H54 (cell line): ENCODE data around the gene LRRD1.
"Not testable (repeated sequence)": the region's sequence is repeated elsewhere in the genome, so short reads cannot be mapped to it uniquely, and the experiment has no call there.

Experiments used
- DNase-seq: peaks from one replicate; pipeline ENCODE4 v3.0.0; 2011; ENCODE audit warnings: low spot score, mixed read lengths; ENCODE audit not compliant: insufficient read length
- FAIRE-seq: peaks from 3 replicates; lab custom pipeline; 2011; peaks lifted over from hg19 to GRCh38; lab: Jason Lieb, UNC
- POLR2A ChIP-seq: IDR thresholded peaks from 2 replicates; pipeline ENCODE4 v1.6.1; 2011; ENCODE audit warnings: low read depth, mild to moderate bottlenecking, low read length

The LRRD1 gene

DNA sequence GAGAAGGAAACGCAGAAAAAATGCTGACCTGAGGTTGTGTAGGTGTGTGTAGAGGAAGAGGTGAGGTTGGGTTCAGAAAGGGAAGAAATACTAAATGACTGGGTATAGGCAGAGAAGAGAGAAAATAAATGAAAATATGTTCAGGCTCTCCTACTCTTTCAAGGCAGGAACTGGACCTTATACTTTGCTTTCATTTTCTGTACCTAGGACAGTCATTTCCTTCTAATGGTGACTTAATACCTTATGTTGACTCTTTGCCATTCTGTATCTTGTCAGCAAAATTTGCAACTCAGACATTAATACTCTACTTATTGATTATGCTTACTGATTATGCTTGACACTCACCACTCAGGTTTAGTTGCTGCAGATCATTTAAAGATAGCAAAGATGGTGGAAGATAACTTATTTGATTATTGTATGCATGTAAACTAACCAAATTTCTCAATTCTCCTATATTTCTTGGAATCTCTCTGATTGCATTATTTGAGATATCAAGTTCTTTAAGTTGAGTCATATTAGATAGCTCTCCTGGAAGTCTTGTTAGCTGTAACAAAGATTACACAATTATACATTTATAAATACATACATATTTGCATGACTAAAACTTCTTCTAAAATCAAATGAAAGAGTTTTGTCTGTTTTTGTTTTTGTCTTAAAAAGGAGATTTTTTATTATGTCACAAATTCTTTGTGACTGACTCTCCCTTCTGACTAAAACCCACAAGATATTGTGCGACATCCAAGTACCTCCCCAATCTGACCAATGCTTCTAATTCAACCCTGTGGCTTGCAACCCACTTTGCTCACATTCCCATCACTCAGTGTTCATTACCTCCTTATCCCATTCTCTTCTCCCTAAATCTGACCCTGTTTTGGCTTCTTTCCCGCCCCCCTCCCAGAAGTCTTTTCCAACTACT lies 20.0 kb downstream of the LRRD1 start:
- TF ChIP-seq POLR2A = no peak
- FAIRE-seq (peak; percentile 94), DNase-seq (peak; percentile 52)

- no peak for TF ChIP-seq POLR2A
- DNase-seq = no peak
- no peak for FAIRE-seq
These were observed 22.0 kb downstream of the LRRD1 start for GRCh38 chr7:92156990-92157389.

GRCh38 chr7:92155108-92155739 lies 23.7 kb downstream of the LRRD1 start:
- FAIRE-seq (no peak), DNase-seq (no peak)
- TF ChIP-seq POLR2A = no peak

DNA sequence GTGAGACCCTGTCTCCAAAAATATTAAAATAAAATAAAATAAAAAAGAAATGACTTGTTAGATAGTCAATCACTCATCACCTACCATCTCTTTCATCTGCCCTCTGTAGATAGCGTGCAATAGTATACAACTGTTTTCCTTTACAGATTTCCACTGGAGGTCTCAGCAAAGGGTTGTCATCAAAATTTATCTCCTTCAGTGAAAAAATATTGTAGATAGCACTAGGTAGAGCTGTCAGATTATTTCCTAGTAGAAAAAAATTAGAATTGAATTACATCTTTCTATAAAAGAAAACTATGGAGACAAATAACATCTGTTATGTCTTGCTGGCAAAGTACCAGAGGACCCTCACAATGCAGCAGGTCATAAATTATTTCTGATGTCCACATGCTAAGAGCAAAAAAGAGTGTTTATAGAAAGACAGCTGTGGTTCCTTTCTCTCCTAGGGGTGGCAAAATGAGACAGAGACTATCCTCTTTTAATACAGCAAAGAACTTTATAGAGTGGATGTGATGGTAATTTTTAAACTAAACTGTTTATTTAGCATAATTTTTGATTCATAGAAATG lies 28.4 kb downstream of the LRRD1 start:
- TF ChIP-seq POLR2A = no peak
- DNase-seq (no peak), FAIRE-seq (no peak)

DNA sequence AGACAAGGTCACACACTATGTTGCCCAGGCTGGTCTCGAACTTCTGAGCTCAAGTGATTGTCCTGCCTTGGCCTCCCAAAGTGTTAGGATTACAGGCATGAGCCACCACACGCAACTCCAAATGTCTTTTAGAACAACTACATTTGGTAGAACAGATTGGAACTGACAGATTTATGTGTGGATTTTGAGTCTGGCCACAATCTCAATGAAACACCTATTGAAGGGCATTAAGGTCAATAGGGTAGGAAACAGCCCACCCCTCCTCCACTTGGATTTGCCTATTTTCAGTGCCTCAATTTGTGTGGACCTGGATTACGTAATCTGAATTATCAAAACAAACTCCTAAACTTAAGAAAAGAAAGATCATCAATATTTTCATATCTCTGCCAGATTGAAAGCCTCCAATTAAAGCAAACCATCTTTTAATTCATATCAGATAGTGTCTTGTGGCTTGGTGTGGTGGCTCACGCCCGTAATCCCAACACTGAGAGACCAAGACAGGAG lies 29.2 kb downstream of the LRRD1 start:
- DNase-seq (no peak), FAIRE-seq (no peak)
- TF ChIP-seq POLR2A = no peak

DNA sequence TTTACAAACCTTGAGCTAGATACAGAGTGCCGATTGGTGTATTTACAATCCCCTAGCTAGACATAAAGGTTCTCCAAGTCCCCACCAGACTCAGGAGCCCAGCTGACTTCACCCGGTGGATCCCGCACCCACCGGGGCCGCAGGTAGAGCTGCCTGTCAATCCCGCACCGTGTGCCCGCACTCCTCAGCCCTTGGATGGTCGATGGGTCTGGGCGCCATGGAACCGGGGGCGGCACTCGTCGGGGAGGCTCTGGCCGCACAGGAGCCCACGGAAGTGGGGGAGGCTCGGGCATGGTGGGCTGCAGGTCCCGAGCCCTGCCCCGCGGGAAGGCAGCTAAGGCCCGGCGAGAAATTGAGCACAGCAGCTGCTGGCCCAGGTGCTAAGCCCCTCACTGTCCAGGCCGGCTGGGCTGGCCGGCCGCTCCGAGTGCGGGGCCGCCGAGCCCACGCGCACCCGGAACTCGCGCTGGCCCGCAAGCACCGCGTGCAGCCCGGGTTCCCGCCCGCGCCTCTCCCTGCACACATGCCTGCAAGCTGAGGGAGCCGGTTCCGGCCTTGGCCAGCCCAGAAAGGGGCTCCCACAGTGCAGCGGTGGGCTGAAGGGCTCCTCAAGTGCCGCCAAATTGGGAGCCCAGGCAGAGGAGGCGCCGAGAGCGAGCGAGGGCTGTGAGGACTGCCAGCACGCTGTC lies 35.6 kb downstream of the LRRD1 start:
- not testable (repeated sequence) for FAIRE-seq

GRCh38 chr7:92142791-92143190 lies 36.2 kb downstream of the LRRD1 start:
- DNase-seq = not testable (repeated sequence)

More for the DNA sequence above, 35.6 kb downstream of the LRRD1 start:
- DNase-seq = not testable (repeated sequence)

DNA sequence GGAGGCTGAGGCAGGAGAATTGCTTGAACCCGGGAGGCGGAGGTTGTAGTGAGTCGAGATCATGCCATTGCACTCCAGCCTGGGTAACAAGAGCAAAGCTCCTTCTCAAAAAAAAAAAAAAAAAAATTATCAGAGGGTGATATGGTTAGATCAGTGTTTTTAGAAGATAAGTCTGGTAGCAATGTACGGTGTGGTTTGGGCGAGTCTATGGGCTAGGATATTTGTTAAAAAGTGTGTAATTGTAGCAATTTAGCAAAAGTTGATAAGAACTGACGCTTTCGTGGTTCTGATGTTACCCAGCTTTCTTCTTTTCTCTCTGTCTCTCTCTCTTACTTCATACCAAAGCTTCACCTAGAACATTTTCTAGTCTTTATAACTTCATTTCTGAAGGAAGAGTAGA lies 37.8 kb downstream of the LRRD1 start:
- no peak for FAIRE-seq
- no peak for TF ChIP-seq POLR2A
- no peak for DNase-seq

More at GRCh38 chr7:92142791-92143190, 36.2 kb downstream of the LRRD1 start:
- FAIRE-seq = not testable (repeated sequence)

DNA sequence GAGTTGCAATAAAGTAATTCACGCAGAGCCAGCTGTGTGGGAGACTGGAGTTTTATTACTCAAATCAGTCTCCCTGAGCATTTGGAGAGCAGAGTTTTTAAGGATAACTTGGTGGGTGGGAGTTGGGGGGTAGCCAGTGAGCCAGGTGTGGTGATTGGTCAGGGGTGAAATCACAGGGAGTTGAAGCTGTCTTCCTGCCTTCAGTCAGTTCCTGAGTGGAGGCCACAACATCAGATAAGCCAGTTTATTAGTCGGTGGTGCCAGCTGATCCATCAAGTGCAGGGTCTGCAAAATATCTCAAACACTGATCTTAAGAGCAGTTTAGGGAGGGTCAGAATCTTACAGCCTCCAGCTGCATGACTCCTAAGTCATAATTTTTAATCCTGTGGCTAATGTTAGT lies 41.4 kb downstream of the LRRD1 start:
- FAIRE-seq (no peak), DNase-seq (no peak)
- no peak for TF ChIP-seq POLR2A

DNA sequence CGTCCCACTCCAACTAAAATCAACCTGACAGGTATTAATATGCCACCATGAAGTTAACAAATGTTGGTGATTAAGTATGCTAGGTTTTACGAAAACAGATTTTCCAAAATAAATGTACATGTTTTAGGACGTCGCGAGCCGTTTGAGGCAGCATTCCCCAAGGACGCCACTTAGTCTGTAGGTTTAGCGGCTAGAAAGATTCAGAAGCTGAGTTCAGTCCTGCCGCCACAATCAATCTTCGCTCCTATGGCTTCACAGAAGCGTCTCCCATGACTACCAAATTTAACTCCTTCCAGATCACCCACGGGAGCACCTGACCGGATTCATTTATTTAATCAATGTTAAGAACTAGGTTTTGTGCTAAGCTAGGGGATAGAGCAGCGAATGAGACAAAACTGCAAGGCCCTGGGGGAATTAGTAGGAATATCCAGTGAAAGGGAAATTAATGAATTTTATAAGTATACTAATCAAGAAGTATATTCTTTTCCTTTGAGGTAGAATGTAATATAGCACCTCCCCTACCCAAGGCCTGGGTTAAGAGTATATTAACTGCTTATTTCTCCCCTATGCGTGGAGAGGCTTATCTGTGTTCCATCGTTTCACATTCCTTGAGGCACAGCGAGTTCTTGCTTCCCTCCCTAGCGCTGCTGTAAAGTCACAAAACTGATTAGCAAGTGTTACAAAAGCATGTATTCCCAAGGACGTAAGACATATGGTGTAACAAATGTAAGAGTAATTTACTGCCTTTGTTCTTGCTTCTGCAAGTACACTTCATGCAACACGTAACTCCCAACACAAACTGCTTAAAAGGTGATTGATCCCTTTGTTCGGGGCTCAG lies 43.7 kb downstream of the LRRD1 start:
- DNase-seq (no peak), FAIRE-seq (no peak)
- TF ChIP-seq POLR2A = no peak

DNA sequence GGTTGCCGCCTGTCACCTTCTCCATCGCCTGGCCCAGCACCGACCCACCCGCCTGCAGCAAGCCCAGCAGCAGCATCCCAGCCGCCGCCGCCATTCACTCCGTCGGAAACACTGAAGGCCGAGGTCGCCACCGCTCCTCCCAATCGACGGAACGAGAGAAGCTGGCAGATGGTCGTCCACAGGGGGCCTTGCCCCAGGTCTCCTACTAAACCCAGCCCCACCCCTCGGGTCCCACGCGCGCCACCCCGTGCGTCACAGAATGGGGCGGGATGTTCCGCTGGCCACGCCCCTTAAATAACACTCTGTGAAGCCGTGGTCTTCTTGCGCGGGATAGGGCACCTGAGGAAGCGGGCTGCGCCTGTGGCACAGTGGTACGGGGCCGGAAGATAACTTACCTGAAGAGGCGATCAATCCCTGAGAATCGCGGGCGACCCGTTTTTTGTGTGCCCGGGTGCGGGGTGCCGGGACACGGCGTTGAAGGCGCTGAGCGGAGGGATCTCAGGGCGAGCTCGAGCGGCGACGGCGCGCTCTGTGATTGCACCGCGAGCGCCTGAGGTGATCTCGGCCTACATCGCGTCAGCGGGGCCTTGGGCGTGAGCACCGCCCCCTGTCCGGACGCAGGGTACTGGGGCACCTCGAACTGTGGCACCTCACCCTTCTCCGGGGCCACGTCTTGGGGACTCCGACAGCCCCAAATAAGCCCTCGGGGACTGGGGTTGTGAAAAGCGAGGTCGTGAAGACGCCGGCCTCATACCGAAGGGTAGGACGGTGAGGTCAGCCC lies 44.5 kb downstream of the LRRD1 start, which contains the start of gene CYP51A1:
Gene CYP51A1, minus strand, starts transcription at position 207 of the 781 bp plus-strand sequence. Its CDS starts 113 bp downstream, at position 94.
- FAIRE-seq = no peak

GRCh38 chr7:92133737-92134270 lies 45.1 kb downstream of the LRRD1 start:
- FAIRE-seq (no peak), DNase-seq (peak; percentile 59)
- no peak; the same call in 1 of the 2 replicates for TF ChIP-seq POLR2A

More for the DNA sequence above, 44.5 kb downstream of the LRRD1 start, which contains the start of gene CYP51A1:
- peak; percentile 84 for TF ChIP-seq POLR2A
- peak; percentile 78 for DNase-seq
